Medulla oblongata (tissue), 1 donor: Measurements from ENCODE around the gene GRID1.
"Not testable (repeated sequence)": the region's sequence is repeated elsewhere in the genome, so short reads cannot be mapped to it uniquely, and the experiment has no call there.

ENCODE experiments used
- DNase-seq: peaks from one replicate; pipeline ENCODE4 v3.0.0-alpha.2; 2015; ENCODE audit errors: extremely low spot score

GRID1 gene

GRCh38 chr10:86253091-86254072 lies 113.2 kb downstream of the GRID1 start:
- DNase-seq, result no peak

GRCh38 chr10:86252556-86252955 lies 114.0 kb downstream of the GRID1 start:
- DNase-seq, result no peak

- no peak for DNase-seq
These were observed 114.5 kb downstream of the GRID1 start for GRCh38 chr10:86252079-86252478.

DNA sequence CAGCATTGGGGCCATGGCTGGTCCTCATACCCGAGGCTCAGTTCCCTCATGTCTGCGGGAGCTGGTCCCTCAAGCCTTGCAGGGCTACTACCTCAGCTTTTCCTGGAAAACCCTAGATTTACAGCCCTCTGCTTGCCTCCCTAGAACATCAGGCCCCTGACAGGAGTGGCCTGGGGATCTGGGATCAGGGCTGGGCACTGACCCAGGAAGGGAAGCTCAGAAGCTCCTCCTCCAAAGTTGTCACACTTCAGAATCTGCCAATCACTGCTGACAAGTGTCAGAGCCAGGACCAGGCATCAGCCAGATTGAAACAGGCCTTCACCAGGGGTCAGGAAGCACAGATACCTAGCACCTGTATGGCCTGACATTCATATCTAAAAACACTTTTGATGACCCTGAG lies 115.2 kb downstream of the GRID1 start:
- no peak for DNase-seq

DNA sequence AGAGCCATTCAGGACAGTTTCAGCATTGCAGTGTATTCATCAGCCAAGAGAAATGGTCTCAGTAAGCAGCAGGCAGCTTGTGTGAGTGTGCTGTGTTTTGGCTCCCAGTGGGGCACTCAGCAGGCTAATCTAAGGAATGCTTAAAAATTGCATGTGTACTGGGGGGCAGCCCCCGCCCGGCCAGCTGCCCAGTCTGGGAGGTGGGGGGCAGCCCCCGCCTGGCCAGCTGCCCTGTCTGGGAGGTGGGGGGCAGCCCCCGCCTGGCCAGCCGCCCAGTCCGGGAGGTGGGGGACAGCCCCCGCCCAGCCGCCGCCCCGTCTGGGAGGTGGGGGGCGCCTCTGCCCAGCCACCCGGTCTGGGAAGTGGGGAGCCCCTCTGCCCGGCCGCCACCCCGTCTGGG lies 116.2 kb downstream of the GRID1 start:
- no peak for DNase-seq

DNA sequence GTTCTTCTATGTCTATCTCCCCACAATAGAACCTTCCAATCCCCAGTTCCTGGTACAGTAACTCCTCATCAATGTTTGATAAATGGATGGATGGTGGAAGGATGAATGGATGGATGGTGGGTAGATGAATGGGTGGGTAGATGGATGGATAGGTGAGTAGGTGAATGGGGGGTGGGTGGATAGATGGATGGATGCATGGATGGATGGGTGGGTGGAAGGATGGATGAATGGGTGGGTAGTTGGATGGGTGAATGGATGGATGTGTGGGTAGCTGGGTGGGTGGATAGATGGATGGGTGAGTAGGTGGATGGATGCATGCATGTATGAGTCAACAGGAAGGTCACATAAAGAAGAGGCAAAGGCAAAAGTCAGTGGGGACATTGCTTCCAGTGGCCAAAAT lies 116.8 kb downstream of the GRID1 start:
- DNase-seq, result no peak

DNA sequence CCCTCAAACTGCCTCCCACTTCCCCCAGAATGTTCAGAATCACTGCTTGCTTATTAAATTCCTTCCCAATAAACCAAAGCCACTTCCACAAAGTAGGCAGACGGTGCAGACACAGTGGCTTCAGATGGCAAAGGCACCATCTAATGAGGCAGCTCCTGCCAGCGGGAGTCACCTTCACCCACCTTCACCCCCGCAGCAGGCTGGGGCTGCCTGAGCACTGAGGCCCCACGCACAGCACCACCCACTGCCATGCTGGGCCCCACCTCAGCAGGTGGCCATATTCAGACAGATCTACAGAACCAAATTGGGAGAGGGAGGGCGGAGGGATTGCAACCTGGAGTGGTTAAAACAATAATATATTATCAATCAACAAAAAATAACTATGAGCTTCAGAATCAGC lies 118.5 kb downstream of the GRID1 start:
- no peak for DNase-seq

GRCh38 chr10:86247588-86247987 lies 119.0 kb downstream of the GRID1 start:
- DNase-seq, result no peak

DNA sequence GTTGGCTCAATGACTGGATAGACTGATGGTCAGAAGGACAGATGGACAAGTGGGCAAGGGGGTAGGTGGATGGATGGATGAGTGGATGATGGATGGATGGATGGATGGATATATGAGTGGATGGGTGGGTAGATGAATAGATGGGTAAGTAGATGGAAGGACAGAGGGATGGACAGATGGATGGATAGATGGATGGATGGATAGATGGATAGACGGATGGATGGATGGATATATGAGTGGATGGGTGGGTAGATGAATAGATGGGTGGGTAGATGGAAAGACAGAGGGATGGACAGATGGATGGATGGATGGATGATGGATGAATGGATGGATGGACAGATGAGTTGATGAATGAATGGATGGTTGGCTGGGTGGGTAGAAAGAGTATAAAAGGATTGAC lies 119.5 kb downstream of the GRID1 start:
- no peak for DNase-seq

DNA sequence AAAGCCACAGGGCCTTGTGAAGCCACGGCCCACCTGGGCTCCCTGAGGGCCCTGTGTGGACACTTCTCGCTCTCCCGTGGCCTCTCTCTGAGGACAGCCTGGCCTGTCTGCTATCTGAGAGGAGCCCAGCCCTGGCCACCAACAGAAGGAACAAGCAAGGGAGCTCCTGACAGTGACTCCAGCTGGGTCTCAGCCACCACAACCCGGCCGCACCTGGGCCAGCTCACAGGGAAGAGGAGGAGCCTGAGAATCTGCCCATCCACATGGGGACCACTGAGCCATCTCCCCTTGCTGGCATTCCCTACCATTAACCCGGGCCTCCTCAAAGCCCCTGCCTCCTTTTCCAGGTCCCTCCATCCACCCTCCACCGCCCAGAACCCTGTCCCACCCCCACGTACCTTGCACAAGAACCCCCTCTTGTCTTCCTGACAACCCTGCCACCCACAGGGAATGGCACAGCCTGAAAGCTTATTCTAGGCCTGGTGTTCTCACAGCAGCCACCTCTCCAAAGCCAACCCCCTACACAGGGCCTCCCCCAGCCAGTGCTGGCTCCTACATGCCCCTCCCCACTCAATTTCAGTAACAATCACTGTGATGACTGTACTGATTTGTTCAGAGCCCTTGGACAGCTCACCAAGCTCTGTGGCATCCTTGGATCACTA lies 120.2 kb downstream of the GRID1 start:
- DNase-seq, result no peak

DNA sequence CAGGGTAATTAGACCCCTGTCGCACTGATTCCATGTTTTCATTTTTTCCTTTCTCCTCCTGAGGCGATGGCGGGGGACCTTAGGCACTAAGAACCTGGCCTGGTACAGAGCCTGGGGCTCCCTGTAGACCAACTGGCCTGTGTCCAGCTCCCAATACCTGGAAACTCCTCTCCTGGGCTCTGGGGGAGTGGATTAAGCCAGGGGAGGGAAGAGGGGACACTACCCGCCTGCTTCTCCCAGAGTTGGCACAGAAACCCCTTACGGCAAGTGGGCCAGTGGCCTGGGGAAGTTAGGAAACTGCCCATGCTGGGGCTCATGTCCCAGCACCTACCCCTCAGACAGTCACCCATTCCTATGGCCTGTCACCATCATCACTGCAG lies 121.6 kb downstream of the GRID1 start:
- DNase-seq, result no peak

DNA sequence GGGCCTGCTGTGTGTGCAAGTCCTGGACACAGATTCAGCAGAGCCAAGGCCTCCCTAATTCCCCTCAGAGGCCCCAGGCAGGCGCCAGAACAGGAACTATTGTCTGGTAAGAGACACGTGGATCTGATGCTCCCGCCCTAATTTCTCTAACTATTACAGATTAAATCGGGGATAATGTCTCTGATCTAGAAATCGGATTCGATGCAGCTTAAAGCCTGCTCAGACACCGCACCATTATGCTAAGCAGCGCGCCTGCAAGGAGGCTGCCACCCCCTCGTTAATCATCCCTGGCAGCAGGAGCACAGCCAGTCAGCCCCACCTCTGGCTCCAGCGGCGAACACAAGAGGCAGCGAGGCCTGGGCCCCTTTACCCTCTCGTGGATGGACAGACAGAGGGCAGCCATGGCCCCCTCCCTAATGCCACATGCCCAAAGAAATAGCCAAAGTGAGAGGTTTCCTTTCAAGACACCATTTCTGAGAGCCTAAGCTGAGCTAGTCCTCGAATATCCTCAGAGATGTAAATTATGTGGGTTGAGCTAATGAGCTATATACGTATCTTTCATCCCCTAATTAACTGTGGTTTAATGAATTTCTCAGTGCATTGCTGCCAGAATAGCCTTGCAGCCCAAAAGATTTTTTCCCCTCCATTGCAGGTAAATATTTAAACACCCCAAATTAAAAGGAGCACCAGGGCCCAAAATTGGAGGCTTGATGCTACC lies 122.1 kb downstream of the GRID1 start:
- DNase-seq, result no peak

DNA sequence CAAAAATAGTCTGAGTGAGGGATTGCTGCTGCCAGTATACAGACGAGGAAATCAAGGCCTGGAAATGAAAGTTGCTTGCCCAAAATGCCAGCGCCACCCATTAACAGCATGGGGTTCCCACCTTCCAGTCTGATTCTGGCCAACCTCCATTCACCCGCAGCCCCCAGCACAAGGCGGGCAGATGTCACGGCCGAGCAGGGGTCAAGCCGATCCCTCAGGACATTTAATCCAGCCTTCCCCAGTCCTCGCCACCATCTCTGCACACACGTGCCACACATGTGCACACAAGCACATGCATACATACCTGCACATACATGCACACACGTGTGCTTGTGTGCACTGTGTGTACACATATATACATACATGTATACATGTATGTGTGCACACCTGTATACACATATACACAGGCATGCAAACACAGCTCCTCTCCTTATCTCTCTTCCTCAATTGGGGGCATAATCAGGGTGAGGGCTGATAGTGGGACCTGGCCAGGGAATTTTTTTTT lies 122.9 kb downstream of the GRID1 start:
- DNase-seq, result no peak

- no peak for DNase-seq
These were observed 123.8 kb downstream of the GRID1 start for GRCh38 chr10:86242761-86243160.

- not testable (repeated sequence) for DNase-seq
These were observed 128.5 kb downstream of the GRID1 start for GRCh38 chr10:86238089-86238488.

- DNase-seq, result no peak
These were observed 131.9 kb downstream of the GRID1 start for GRCh38 chr10:86234541-86235270.

DNA sequence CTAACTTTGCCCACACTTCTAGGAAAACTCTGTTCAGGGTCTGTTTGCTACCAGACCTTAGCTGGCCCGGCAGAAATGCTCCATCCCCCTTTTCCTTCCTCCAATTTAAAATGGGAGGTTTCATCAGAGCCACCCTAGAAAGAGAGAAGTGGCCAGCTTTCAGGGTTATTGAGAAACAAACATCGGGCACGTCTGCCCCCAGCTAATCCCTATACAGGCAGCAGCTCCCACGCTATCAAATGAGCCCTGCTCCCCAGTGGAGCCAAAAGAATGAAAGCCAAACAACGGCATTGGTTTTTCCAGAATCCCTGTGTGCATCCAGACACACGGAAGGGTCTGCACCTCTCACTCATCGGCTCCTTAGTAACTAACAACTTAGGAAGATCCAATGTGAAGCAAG lies 132.5 kb downstream of the GRID1 start:
- DNase-seq, result no peak

DNA sequence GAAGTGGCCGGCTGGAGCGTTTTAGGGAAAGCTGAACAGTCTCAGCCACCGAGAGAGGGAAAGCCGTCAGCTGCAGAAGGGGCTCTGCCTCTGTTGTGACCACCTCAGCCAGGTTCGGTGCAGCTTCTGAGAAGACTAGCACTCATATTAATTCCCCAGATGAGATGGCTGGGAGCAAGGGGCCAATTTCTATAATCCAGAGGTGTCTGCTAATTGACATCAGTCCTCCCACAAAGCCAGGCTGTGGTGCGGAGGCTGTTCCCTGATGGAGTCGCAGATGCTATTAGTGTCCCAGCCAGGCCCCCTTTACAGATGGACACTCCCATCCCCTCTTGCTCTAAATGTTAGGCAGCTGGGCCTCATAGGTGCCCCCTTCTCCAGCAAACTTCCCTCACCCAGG lies 133.5 kb downstream of the GRID1 start:
- no peak for DNase-seq

DNA sequence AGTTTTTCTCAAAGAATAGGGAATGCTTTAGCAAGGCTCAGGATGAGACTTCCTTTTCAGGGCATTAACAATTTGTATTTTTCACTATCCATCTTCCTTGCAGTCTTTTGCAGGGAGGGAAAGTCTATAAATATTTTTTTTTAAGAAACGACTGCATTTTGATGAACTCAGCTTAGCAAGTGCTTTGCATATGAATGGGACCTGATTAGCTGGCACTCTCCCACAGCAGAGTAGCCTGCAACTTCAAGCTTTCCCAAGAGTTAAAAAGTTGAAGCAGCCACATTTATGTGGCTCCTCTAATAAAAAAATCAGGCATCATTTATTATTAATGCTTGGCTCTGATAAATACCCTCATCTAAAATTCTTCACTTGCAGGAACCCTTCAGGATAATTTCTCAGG lies 134.0 kb downstream of the GRID1 start:
- no peak for DNase-seq

DNA sequence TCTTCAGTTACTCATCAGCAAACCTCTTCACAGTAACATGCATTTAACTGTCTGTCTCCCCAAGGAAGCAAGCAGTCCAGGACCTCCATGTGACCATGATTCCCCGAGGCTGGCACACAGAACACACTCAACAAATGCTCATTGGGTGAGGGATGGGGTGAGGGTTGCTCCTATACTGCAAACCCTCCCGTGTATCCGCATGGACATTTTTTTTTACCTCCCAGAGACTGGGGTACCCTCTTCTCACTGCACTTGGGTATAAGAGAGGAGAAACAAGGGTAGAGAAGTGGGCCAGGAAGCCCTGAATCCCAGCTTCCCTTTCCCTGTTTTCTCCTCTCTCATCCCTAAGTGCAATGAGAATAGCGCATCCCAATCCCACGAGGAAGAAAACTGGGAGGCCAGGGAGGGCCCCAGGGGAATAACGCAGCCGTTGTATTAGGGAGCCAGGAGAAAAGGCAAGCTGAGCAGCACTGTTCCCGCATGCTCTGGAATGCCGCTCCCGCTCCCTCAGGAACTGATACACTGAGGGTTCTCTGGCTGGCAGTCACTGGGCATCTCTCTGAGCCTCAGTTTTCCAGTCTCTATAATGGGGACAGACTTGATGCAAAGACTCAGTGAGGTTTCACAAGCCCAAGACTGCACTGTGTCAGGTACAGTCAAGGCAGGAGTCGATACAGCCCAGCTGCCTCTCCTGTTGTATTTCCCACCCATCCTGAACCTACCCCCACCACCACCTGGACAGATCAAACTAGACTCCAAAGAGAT lies 134.6 kb downstream of the GRID1 start:
- no peak for DNase-seq
